Stimulated activated naive CD4-positive, alpha-beta T cell (primary cell): ENCODE results near the gene MARCHF5.
"Not testable (repeated sequence)": the region's sequence is repeated elsewhere in the genome, so short reads cannot be mapped to it uniquely, and the experiment has no call there.

ENCODE experiments used
- DNase-seq, 6 experiments: peaks; one replicate each; lab custom pipeline; 2025; lab: John Stamatoyannopoulos, UW

Gene MARCHF5

GRCh38 chr10:92387289-92387940, 96.4 kb downstream of the MARCHF5 start:
- DNase-seq = no peak

DNA sequence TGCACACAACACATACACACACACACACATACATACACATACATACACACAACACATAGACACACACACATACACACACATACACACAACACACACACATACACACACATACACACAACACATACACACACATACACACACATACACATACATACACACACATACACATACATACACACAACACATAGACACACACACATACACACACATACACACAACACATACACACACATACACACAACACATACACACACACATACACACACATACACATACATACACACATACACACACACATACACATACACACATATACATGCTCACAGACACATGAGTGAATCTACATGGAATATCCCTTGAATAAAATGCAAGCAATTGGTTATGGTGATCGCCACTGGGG, 102.2 kb downstream of the MARCHF5 start:
- DNase-seq = not testable (repeated sequence)

DNA sequence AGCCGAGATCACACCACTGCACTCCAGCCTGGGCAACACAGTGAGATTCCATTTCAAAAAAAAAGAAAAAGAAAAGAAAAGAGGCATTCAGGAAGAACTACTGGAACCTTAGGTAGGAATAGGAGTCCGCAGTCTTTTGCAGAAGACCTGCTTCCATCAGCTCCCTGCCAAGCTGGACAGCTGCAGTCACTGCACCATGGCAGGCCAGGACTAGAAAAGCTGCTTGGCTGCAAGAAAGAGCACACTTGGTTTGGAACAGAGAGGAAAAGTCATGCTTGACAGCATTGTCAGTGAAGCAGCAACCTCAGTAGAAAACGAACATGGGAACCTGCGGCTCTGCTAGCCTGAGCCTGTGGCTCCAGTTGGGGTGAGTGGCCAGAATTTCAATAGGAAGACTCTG, 104.3 kb downstream of the MARCHF5 start:
- no peak for DNase-seq

- DNase-seq = not testable (repeated sequence)
Observed at GRCh38 chr10:92402234-92402633, 111.3 kb downstream of the MARCHF5 start.
